HCT116 (cell line): ENCODE data around the gene RBKS. TPM values are rescaled to one million over a fixed set of nuclear protein-coding genes. Genes with fewer than 3 reads are reported as not detected.

Experiments
- ATAC-seq: fragments of 200-7000 bp; cut with Tn5 transposase; 2 replicates; pipeline ENCODE4 v1.9.1; 2020; ENCODE audit warnings: mild to moderate bottlenecking, moderate library complexity
- BruUV-seq: library from RNA; stranded (reverse); fragments of 400-500 nt; replicated peaks from 2 replicates; lab custom pipeline; 2021; lab: Mats Ljungman, UMichigan
- CTCF ChIA-PET: fragments of 300-600 bp; sonication (Branson Sonifier 250); formaldehyde crosslinking; loops from one replicate; lab custom pipeline; 2021; ENCODE audit warnings: antibody characterized with exemption; lab: Charles Lee
- POLR2A ChIA-PET: fragments of 300-600, 350-600 bp; sonication (Branson Sonifier 250); formaldehyde crosslinking; loops from one replicate; lab custom pipeline; 2021; ENCODE audit warnings: antibody characterized with exemption; lab: Charles Lee
- RAD21 ChIA-PET, 2 experiments: fragments of 300-600 bp; sonication (Branson Sonifier 250); formaldehyde crosslinking; loops; one replicate each; lab custom pipeline; 2023; ENCODE audit warnings: low total read pairs in 2 of 2; ENCODE audit not compliant: uncharacterized antibody in 2 of 2, unreplicated experiment in 2 of 2, low non-redundant PET in 1 of 2; lab: Charles Lee
- DNase-seq: peaks from one replicate; pipeline ENCODE4 v3.0.0-alpha.2; 2010; ENCODE audit warnings: low read depth, low spot score
- H2AFZ ChIP-seq: fragments of 200-600 bp; shearing (Covaris generic), sonication (generic); 2 replicates; pipeline ENCODE4 v1.6.1; 2017; ENCODE audit warnings: low read depth, mixed run types, mixed read lengths, antibody characterized with exemption, low read length; ENCODE audit not compliant: poor library complexity, severe bottlenecking
- H3K27ac ChIP-seq: 2 replicates; pipeline ENCODE4 v1.5.1; 2012; ENCODE audit warnings: low read depth, low read length
- H3K27me3 ChIP-seq: fragments of 200-600 bp; sonication (generic); 2 replicates; pipeline ENCODE4 v1.6.1; 2016; ENCODE audit warnings: mixed run types, low read length, mixed read lengths; ENCODE audit not compliant: insufficient read depth
- H3K36me3 ChIP-seq, 2 experiments: fragments of 200-500 bp in 1 of 2; fragments of 200-600 bp in 1 of 2; sonication (Bioruptor generic) in 1 of 2; sonication (generic) in 1 of 2; 2 replicates each; pipeline versions ENCODE4 v1.5.1 to v1.6.1; 2014 to 2016; ENCODE audit warnings: low read length in 2 of 2, inconsistent platforms in 1 of 2, mixed read lengths in 1 of 2, mixed run types in 1 of 2; ENCODE audit not compliant: insufficient read depth in 2 of 2, control insufficient read depth in 1 of 2
- H3K4me1 ChIP-seq, 2 experiments: fragments of 200-600 bp in 1 of 2; sonication (generic) in 1 of 2; 2 replicates each; pipeline versions ENCODE4 v1.5.1 to v1.6.1; 2012 to 2017; ENCODE audit warnings: low read length in 2 of 2, inconsistent platforms in 1 of 2, mild to moderate bottlenecking in 1 of 2, mixed read lengths in 1 of 2, mixed run types in 1 of 2, moderate library complexity in 1 of 2; ENCODE audit not compliant: insufficient read depth in 2 of 2, control insufficient read depth in 1 of 2
- H3K4me2 ChIP-seq: fragments of 200-600 bp; sonication (generic); 2 replicates; pipeline ENCODE4 v1.6.1; 2017; ENCODE audit warnings: mixed run types, low read length, mixed read lengths
- H3K4me3 ChIP-seq, 2 experiments: fragments of 200-600 bp in 1 of 2; sonication (generic) in 1 of 2; replicated peaks in 1 of 2; 2 replicates each; pipeline ENCODE4 v1.5.1; 2011 to 2016; ENCODE audit warnings: low read length in 2 of 2, control low read depth in 1 of 2, low read depth in 1 of 2, mild to moderate bottlenecking in 1 of 2, mixed read lengths in 1 of 2, mixed run types in 1 of 2
- H3K79me2 ChIP-seq: fragments of 200-600 bp; sonication (generic); 2 replicates; pipeline ENCODE4 v1.6.1; 2017; ENCODE audit warnings: mild to moderate bottlenecking, mixed run types, low read length, moderate library complexity, mixed read lengths; ENCODE audit not compliant: insufficient read depth
- H3K9ac ChIP-seq: fragments of 200-600 bp; sonication (generic); 2 replicates; pipeline ENCODE4 v1.6.1; 2016; ENCODE audit warnings: low read length, mixed read lengths
- H3K9me2 ChIP-seq: fragments of 200-600 bp; sonication (generic), shearing (Covaris generic); 2 replicates; pipeline ENCODE4 v1.6.1; 2017; ENCODE audit warnings: mixed run types, mild to moderate bottlenecking, moderate library complexity; ENCODE audit not compliant: insufficient read depth
- H3K9me3 ChIP-seq, 2 experiments: fragments of 200-500 bp in 1 of 2; fragments of 200-600 bp in 1 of 2; sonication (Bioruptor generic) in 1 of 2; sonication (generic) in 1 of 2; 2 replicates each; pipeline ENCODE4 v1.6.1; 2014 to 2017; ENCODE audit warnings: low read length in 2 of 2, mixed read lengths in 2 of 2, inconsistent platforms in 1 of 2, low read depth in 1 of 2, mild to moderate bottlenecking in 1 of 2, mixed run types in 1 of 2, moderate library complexity in 1 of 2; ENCODE audit not compliant: control insufficient read depth in 1 of 2, insufficient read depth in 1 of 2
- H4K20me1 ChIP-seq: fragments of 200-600 bp; sonication (generic), shearing (Covaris generic); 2 replicates; pipeline ENCODE4 v1.6.1; 2017; ENCODE audit warnings: mixed run types, mild to moderate bottlenecking, moderate library complexity; ENCODE audit not compliant: insufficient read depth
- CBX3 ChIP-seq: IDR thresholded peaks from 2 replicates; pipeline ENCODE4 v1.6.1; 2012; ENCODE audit warnings: low read depth
- CEBPB ChIP-seq: IDR thresholded peaks from 2 replicates; pipeline ENCODE4 v1.6.1; 2012; ENCODE audit warnings: low read depth
- EGR1 ChIP-seq: IDR thresholded peaks from 2 replicates; pipeline ENCODE4 v1.6.1; 2012; ENCODE audit warnings: low read depth
- ELF1 ChIP-seq: IDR thresholded peaks from 2 replicates; pipeline ENCODE4 v1.6.1; 2012; ENCODE audit warnings: low read depth, borderline replicate concordance
- EZH2 ChIP-seq: fragments of 200-600 bp; sonication (generic); IDR thresholded peaks from 2 replicates; pipeline ENCODE4 v1.6.1; 2017; ENCODE audit warnings: antibody characterized with exemption, mixed run types
- EZH2phosphoT487 ChIP-seq: fragments of 200-600 bp; IDR thresholded peaks from 2 replicates; pipeline ENCODE4 v1.6.1; 2018; ENCODE audit warnings: antibody characterized with exemption, borderline replicate concordance
- FOSL1 ChIP-seq: IDR thresholded peaks from 2 replicates; pipeline ENCODE4 v1.6.1; 2012; ENCODE audit warnings: low read depth
- JUND ChIP-seq: IDR thresholded peaks from 2 replicates; pipeline ENCODE4 v1.6.1; 2012
- MAX ChIP-seq: IDR thresholded peaks from 2 replicates; pipeline ENCODE4 v1.6.1; 2012
- POLR2A ChIP-seq: IDR thresholded peaks from 2 replicates; pipeline ENCODE4 v1.7.0; 2011; ENCODE audit warnings: borderline replicate concordance; ENCODE audit not compliant: insufficient read depth, insufficient read length; ENCODE audit errors: extremely low read depth
- RAD21 ChIP-seq: IDR thresholded peaks from 2 replicates; pipeline ENCODE4 v1.6.1; 2012; ENCODE audit warnings: low read depth, mild to moderate bottlenecking
- REST ChIP-seq: IDR thresholded peaks from 2 replicates; pipeline ENCODE4 v1.6.1; 2012; ENCODE audit warnings: low read depth
- SP1 ChIP-seq: IDR thresholded peaks from 2 replicates; pipeline ENCODE4 v1.6.1; 2012; ENCODE audit warnings: low read depth
- YY1 ChIP-seq: IDR thresholded peaks from 2 replicates; pipeline ENCODE4 v1.6.1; 2011; ENCODE audit warnings: low read length, low read depth, moderate library complexity, mild to moderate bottlenecking; ENCODE audit not compliant: insufficient replicate concordance; ENCODE audit errors: extremely low read depth
- ZFX ChIP-seq: fragments of 450-650 bp; IDR thresholded peaks from 2 replicates; pipeline ENCODE4 v1.6.1; 2017
- ZNF274 ChIP-seq: fragments of 200-500 bp; sonication (Bioruptor generic); IDR thresholded peaks from 2 replicates; pipeline ENCODE4 v1.6.1; 2014; ENCODE audit warnings: mild to moderate bottlenecking, low read depth, low read length, inconsistent platforms
- intact Hi-C: fragments of 100-400 bp; cut with micrococcal nuclease; formaldehyde crosslinking; loops from 2 replicates; pipeline ENCODE4 v1.10.0; 2022
- total RNA-seq: library from RNA; stranded (reverse); gene quantifications from one replicate; pipeline ENCODE4 v1.2.1, GENCODE V29; 2021; ENCODE audit not compliant: unreplicated experiment

Gene RBKS
- total RNA-seq, 1 experiment from 2014 or later, result 2.4 TPM

GRCh38 chr2:27911458-27912210 is 21.4 kb upstream of the RBKS start:
- BruUV-seq, result no TSS peak
- Histone ChIP-seq H2AFZ (no peak overlapping the region), H3K9me2 (no peaks in the 10 kb centered on the region), H3K4me3 (no peak overlapping the region), H4K20me1 (no peaks in the 10 kb centered on the region), H3K4me2 (no peak overlapping the region), H3K9ac (no peak overlapping the region), H3K27ac (no peak overlapping the region), H3K79me2 (peaks cover 6% of the 10 kb centered on the region), H3K27me3 (no peaks in the 10 kb centered on the region), H3K9me3 (no peaks in the 10 kb centered on the region), H3K4me1 (peaks cover 0 to 6% of the 10 kb centered on the region in 2 experiments; a peak in 1 of 4 replicates), H3K36me3 (no peaks in the 10 kb centered on the region)
- ChIA-PET RAD21 (no interaction called here), CTCF (no interaction called here), POLR2A (no interaction called here)
- ATAC-seq, result no peak
- TF ChIP-seq ELF1 (no peak), ZFX (no peak), CEBPB (no peak), RAD21 (no peak), YY1 (no peak)
- intact Hi-C loops, result no loop called here
- DNase-seq, result no peak

GRCh38 chr2:27909901-27910300 is 19.7 kb upstream of the RBKS start:
- no peak overlapping the region for H3K4me2 ChIP-seq
- DNase-seq, result no peak
- no peaks in the 10 kb centered on the region for H4K20me1 ChIP-seq
- no peak overlapping the region for H3K27ac ChIP-seq
- BruUV-seq, result no TSS peak
- ChIA-PET CTCF (no interaction called here), RAD21 (no interaction called here), POLR2A (no interaction called here)
- H3K27me3 ChIP-seq, result no peaks in the 10 kb centered on the region
- ATAC-seq, result no peak
- H2AFZ ChIP-seq, result no peak overlapping the region
- H3K9ac ChIP-seq, result no peak overlapping the region
- no peaks in the 10 kb centered on the region for H3K9me2 ChIP-seq
- no peak overlapping the region for H3K4me3 ChIP-seq
- intact Hi-C loops, result no loop called here
- no peaks in the 10 kb centered on the region for H3K9me3 ChIP-seq
- no peaks in the 10 kb centered on the region for H3K4me1 ChIP-seq
- H3K79me2 ChIP-seq, result peaks cover 6% of the 10 kb centered on the region
- H3K36me3 ChIP-seq, result no peaks in the 10 kb centered on the region
- TF ChIP-seq FOSL1, result no peak
- no peak for TF ChIP-seq CBX3
- TF ChIP-seq ZNF274, result no peak
- TF ChIP-seq POLR2A, result no peak
- no peak for TF ChIP-seq EGR1
- no peak for TF ChIP-seq YY1
- no peak for TF ChIP-seq EZH2
- TF ChIP-seq ELF1, result no peak
- no peak for TF ChIP-seq SP1
- TF ChIP-seq JUND, result no peak
- no peak for TF ChIP-seq EZH2phosphoT487
- no peak for TF ChIP-seq REST
- no peak for TF ChIP-seq MAX
